ENCODE data around the gene PYROXD2. TPM values are rescaled to one million over a fixed set of nuclear protein-coding genes. Genes with fewer than 3 reads are reported as not detected.
A peak's percentile ranks its signal among the peaks of the same experiment; 100 is the strongest.

PYROXD2 gene
- 13.3 and 15.8 TPM in 2 replicates for total RNA-seq
- long read RNA-seq, partial matches to known transcripts: 0 of 3 reads
- long read RNA-seq, other reads (novel, unspliced or antisense): 2 of 3 reads

DNA sequence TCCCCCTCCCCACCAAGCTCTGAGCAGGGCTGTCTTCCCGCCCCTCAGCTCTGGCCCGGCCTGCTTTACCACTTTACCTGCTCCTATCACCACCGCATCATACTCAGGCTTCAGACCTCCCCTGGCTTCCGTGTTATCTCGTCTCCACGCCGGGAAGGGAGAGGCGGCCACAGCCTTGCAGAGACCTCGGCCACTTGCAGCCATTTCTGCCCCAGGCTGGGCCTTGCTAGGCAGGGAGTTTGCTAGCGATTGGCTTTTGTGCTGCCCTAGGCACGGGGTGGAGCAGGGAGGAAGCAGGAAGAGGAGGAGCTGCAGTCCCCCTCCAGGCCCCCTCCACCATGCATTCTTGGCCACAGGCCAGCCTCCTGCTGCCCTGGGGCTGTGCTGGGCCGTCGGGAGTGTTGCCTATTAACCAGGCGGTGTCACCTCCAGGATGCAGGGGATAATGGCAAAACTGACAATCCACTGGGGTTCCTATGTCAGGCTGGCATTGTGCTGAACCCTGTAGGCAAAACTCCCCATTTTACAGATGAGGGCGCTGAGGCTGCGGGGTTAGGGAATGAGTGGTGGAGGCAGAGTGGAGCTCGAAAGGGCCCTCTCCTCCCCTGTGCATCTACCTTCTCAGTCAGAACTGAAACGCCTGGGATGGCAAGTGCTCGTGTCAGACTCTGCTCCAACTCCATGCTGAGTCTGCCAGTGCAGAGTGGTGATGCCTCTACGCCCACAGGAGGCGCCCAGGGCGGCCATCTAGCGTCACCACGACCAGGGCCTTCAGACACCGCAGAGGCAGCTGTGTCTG is at the start of gene PYROXD2:
Gene PYROXD2 (minus strand): TSS at position 251 of the 799 bp plus-strand sequence. CDS start 47 bp downstream, at position 204.
- peak; percentile 45 for DNase-seq (ENCODE audit: low spot score, unreplicated experiment)
- TF ChIP-seq, protein P1, sequence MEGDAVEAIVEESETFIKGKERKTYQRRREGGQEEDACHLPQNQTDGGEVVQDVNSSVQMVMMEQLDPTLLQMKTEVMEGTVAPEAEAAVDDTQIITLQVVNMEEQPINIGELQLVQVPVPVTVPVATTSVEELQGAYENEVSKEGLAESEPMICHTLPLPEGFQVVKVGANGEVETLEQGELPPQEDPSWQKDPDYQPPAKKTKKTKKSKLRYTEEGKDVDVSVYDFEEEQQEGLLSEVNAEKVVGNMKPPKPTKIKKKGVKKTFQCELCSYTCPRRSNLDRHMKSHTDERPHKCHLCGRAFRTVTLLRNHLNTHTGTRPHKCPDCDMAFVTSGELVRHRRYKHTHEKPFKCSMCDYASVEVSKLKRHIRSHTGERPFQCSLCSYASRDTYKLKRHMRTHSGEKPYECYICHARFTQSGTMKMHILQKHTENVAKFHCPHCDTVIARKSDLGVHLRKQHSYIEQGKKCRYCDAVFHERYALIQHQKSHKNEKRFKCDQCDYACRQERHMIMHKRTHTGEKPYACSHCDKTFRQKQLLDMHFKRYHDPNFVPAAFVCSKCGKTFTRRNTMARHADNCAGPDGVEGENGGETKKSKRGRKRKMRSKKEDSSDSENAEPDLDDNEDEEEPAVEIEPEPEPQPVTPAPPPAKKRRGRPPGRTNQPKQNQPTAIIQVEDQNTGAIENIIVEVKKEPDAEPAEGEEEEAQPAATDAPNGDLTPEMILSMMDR (IDR thresholded peaks at IDR 0.05; ENCODE audit: unreplicated experiment): no peak
- Mint-ChIP-seq H3K27ac (peak within 1 kb of the TSS; percentile 97), H3K9me3 (ENCODE audit: low read depth) (no peaks in the 10 kb centered on the region), H3K4me3 (ENCODE audit: low read depth) (peak within 1 kb of the TSS; percentile 92), H3K4me1 (ENCODE audit: low read depth) (peaks cover 2% of the 10 kb centered on the region), H3K36me3 (ENCODE audit: insufficient read depth) (peaks cover 4% of the 10 kb centered on the region), H3K27me3 (no peaks in the 10 kb centered on the region)

DNA sequence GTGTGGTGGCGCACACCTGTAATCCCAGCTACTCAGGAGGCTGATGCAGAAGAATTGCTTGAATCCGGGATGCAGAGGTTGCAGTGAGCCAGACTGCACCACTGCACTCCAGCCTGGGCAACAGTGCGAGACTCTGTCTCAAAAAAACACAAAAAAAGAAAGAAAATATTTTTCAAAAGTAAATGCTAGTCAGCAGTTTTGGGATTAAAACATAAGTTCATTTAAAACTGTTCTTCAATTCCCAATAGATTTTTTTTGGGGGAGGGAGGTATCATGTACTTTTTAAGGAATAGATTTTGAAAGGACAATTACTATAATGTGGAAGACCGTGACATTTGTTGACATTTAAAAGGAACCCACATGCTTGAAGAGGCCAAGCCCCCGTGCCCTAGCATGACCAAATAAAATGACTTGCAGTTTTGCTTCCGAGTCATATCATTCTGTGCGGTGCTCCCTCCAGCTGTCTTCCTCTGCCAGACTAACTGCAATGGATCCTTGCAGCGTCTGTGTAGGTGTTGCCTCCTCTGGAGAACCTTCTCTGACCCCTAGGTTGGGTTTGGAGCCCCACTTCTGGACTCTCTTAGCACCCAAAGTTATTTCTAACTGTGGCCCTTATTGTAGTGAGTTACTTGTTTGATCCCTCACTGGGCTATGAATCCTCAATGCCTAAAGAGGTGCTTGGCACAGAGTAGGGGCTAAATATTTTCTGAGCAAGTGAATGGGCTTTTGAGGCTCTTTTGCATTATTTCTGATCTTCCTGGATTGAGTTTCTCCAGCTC is 49.2 kb upstream of the PYROXD2 start:
- Mint-ChIP-seq H3K27me3 (peaks cover 30% of the 10 kb centered on the region), H3K27ac (no peak overlapping the region), H3K4me3 (ENCODE audit: low read depth) (no peak overlapping the region), H3K36me3 (ENCODE audit: insufficient read depth) (no peaks in the 10 kb centered on the region), H3K9me3 (ENCODE audit: low read depth) (no peaks in the 10 kb centered on the region), H3K4me1 (ENCODE audit: low read depth) (peaks cover 14% of the 10 kb centered on the region)
- DNase-seq (ENCODE audit: low spot score, unreplicated experiment): no peak
- TF ChIP-seq, protein P1 (IDR thresholded peaks at IDR 0.05; ENCODE audit: unreplicated experiment): no peak

DNA sequence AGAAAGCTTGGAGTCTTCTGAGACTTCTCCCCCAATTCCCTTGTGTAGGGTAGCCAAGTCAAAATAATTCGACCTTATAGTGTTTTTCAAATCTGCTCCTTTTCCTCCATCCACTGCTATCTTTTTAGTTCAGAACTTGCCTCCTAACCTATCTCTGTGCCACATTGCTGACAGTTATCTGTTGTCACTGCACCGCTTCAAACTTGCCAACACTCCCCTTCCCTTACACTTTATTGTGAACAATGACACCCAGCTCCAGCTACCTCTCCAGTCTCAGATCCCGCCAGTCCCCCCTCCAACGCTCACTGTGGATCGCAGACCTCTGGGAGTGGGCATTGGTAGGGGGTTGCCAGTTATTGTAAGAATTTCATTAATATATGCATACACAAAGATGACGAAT is 48.0 kb upstream of the PYROXD2 start:
- Mint-ChIP-seq H3K4me3 (ENCODE audit: low read depth) (no peak overlapping the region), H3K4me1 (ENCODE audit: low read depth) (peaks cover 14% of the 10 kb centered on the region), H3K9me3 (ENCODE audit: low read depth) (no peaks in the 10 kb centered on the region), H3K27ac (peak overlapping the region; percentile 36), H3K27me3 (peaks cover 28% of the 10 kb centered on the region), H3K36me3 (ENCODE audit: insufficient read depth) (no peaks in the 10 kb centered on the region)
- no peak for DNase-seq (ENCODE audit: low spot score, unreplicated experiment)
- TF ChIP-seq, protein P1 (IDR thresholded peaks at IDR 0.05; ENCODE audit: unreplicated experiment): no peak

DNA sequence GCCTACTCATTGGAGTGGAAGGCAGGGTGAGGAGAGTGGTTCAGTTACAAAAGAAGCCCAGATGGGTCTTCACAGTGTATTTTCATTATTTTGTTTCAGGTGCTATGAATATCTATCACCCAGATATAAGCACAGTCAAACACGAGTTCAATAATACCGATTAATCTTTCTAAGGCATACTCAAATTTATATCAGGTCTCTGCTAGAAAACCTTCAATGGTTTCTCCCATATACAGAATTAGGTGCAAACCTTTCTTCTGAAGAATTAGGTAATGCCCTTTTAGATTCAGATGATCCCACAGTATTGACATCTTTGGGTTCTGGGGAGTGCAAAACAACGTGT is 46.5 kb upstream of the PYROXD2 start:
- Mint-ChIP-seq H3K27ac (peak overlapping the region; percentile 95), H3K36me3 (ENCODE audit: insufficient read depth) (no peaks in the 10 kb centered on the region), H3K27me3 (peaks cover 37% of the 10 kb centered on the region), H3K4me3 (ENCODE audit: low read depth) (no peak overlapping the region), H3K9me3 (ENCODE audit: low read depth) (no peaks in the 10 kb centered on the region), H3K4me1 (ENCODE audit: low read depth) (peaks cover 11% of the 10 kb centered on the region)
- TF ChIP-seq, protein P1 (IDR thresholded peaks at IDR 0.05; ENCODE audit: unreplicated experiment): no peak
- no peak for DNase-seq (ENCODE audit: low spot score, unreplicated experiment)

DNA sequence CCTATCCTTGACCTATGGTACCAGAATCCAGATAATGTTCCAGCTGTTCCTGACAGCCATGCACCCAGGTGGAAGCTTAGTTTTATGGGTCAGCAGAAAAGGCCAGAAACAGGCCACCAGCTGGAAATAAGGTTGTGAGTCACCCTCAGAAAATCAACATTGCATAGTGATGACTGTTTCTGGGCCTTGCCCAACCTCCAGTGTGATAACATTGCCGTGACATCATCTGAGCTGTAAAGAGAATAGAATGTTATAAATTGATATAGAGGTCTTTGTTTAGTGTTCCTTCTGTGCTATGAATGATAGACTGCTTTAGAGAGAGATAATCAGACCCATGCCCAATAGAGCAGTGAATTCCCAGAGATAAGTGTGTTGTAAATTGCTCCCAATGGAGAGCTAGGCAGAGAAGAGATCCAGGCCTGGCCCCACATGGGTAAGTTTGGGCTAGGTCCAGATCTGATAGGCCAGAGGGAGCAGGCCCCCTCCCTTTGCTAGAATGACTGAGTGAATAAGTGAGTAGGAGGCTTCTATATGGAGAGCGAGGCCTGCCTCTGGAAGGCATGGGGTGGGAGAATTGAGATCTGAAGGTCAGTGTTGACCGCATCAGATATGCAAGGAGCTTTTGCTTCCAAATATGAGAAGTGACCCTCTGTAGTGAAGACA is 46.0 kb upstream of the PYROXD2 start:
- no peaks in the 10 kb centered on the region for H3K9me3 Mint-ChIP-seq (ENCODE audit: low read depth)
- DNase-seq (ENCODE audit: low spot score, unreplicated experiment): no peak
- TF ChIP-seq, protein P1 (IDR thresholded peaks at IDR 0.05; ENCODE audit: unreplicated experiment): no peak
- peak overlapping the region; percentile 95 for H3K27ac Mint-ChIP-seq
- H3K4me1 Mint-ChIP-seq (ENCODE audit: low read depth): peaks cover 11% of the 10 kb centered on the region
- H3K27me3 Mint-ChIP-seq: peaks cover 35% of the 10 kb centered on the region
- H3K4me3 Mint-ChIP-seq (ENCODE audit: low read depth): no peak overlapping the region
- H3K36me3 Mint-ChIP-seq (ENCODE audit: insufficient read depth): no peaks in the 10 kb centered on the region

All from progenitor cell of endocrine pancreas (in vitro differentiated cells).